CD8-positive, alpha-beta memory T cell (primary cell): ENCODE data around the gene BCL2L13. TPM values are rescaled to one million over a fixed set of nuclear protein-coding genes. Genes with fewer than 3 reads are reported as not detected.

ENCODE experiments used
- CTCF ChIA-PET: fragments of 350-600 bp; sonication (Branson Sonifier 250); formaldehyde crosslinking; loops from one replicate; lab custom pipeline; 2021; ENCODE audit warnings: antibody characterized with exemption; lab: Charles Lee
- POLR2A ChIA-PET: fragments of 350-600 bp; sonication (Branson Sonifier 250); formaldehyde crosslinking; loops from one replicate; lab custom pipeline; 2021; ENCODE audit warnings: antibody characterized with exemption; lab: Charles Lee
- DNase-seq, 5 donors: peaks; one replicate each; pipeline versions ENCODE4 v3.0.0 to v3.0.0-alpha.2; 2020 to 2022; ENCODE audit warnings: mixed read lengths in 1 of 5
- H3K27ac ChIP-seq: one replicate; pipeline ENCODE4 v1.7.0; 2013; ENCODE audit warnings: low read depth, mild to moderate bottlenecking, low read length, moderate library complexity
- H3K27me3 ChIP-seq: 2 replicates; pipeline ENCODE4 v1.7.0; 2013; ENCODE audit warnings: low read length, mild to moderate bottlenecking; ENCODE audit not compliant: insufficient read depth, poor library complexity, severe bottlenecking
- H3K36me3 ChIP-seq: 2 replicates; pipeline ENCODE4 v1.7.0; 2013; ENCODE audit warnings: mild to moderate bottlenecking, low read length, moderate library complexity; ENCODE audit not compliant: insufficient read depth
- H3K4me1 ChIP-seq: 2 replicates; pipeline ENCODE4 v1.7.0; 2013; ENCODE audit warnings: mild to moderate bottlenecking, low read length, moderate library complexity; ENCODE audit not compliant: insufficient read depth
- H3K4me3 ChIP-seq: 2 replicates; pipeline ENCODE4 v1.7.0; 2013; ENCODE audit warnings: mild to moderate bottlenecking, low read length
- H3K9me3 ChIP-seq: 2 replicates; pipeline ENCODE4 v1.7.0; 2013; ENCODE audit warnings: mild to moderate bottlenecking, low read length
- H3K27ac Mint-ChIP-seq, 8 donors: one replicate each; pipeline ENCODE4 v1.8.0; 2020 to 2021; ENCODE audit warnings: mixed read lengths in 8 of 8, mild to moderate bottlenecking in 6 of 8, inconsistent platforms in 3 of 8, moderate library complexity in 3 of 8
- H3K27me3 Mint-ChIP-seq, 2 donors: one replicate each; pipeline ENCODE4 v1.8.0; 2020 to 2021; ENCODE audit warnings: mixed read lengths in 2 of 2, mild to moderate bottlenecking in 1 of 2, moderate library complexity in 1 of 2
- H3K36me3 Mint-ChIP-seq, 3 donors: one replicate each; pipeline ENCODE4 v1.8.0; 2020 to 2021; ENCODE audit warnings: mixed read lengths in 3 of 3, inconsistent platforms in 1 of 3, mild to moderate bottlenecking in 1 of 3
- H3K4me1 Mint-ChIP-seq, 3 donors: one replicate each; pipeline ENCODE4 v1.8.0; 2020 to 2021; ENCODE audit warnings: mixed read lengths in 3 of 3, inconsistent platforms in 1 of 3, mild to moderate bottlenecking in 1 of 3
- H3K4me3 Mint-ChIP-seq, 7 donors: one replicate each; pipeline ENCODE4 v1.8.0; 2020 to 2021; ENCODE audit warnings: mixed read lengths in 7 of 7, mild to moderate bottlenecking in 6 of 7, moderate library complexity in 4 of 7, inconsistent platforms in 2 of 7
- H3K9me3 Mint-ChIP-seq, 5 donors: one replicate each; pipeline ENCODE4 v1.8.0; 2020 to 2022; ENCODE audit warnings: mixed read lengths in 5 of 5, mild to moderate bottlenecking in 3 of 5, moderate library complexity in 2 of 5, inconsistent platforms in 1 of 5
- polyA plus RNA-seq: library from polyadenylated mRNA; unstranded; fragments of 300-500 nt; fragmentation: Illumina TruSeq; gene quantifications from one replicate; pipeline ENCODE4 v1.2.3, GENCODE V29; 2021
- total RNA-seq, 2 experiments: library from RNA; stranded (reverse); gene quantifications; one replicate each; pipeline ENCODE4 v1.2.3, GENCODE V29; 2021

BCL2L13 gene
- total and polyA plus RNA-seq, 3 experiments from 2014 or later = 39.8 to 41.1 (median 40.1) TPM

DNA sequence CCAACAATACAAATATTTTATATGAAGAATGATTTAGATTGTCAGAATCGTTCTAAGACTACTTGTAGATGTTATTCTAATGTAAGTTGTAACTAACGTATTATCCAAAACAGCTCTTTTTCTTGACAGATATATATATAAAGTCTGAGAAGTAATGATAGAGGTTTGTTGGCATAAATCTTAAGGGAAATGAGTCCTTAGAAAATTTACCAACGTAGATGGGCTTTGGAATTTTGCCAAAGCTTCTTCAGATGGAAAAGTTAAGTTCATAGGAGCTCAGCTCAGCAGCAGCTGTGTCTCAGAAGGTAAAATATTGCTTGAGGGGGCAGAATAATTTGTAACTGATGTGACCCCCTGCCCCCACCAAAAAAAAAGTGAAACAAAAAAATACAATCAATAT is 69.0 kb downstream of the BCL2L13 start:
- H3K27me3 Mint-ChIP-seq = no peaks in the 10 kb centered on the region
- DNase-seq = no peak
- H3K9me3 Mint-ChIP-seq = no peaks in the 10 kb centered on the region
- Histone ChIP-seq H3K4me3 (no peak overlapping the region), H3K27ac (no peak overlapping the region), H3K27me3 (no peaks in the 10 kb centered on the region), H3K4me1 (peaks cover 10% of the 10 kb centered on the region), H3K9me3 (no peaks in the 10 kb centered on the region), H3K36me3 (peaks cover 5% of the 10 kb centered on the region)
- no peak overlapping the region for H3K27ac Mint-ChIP-seq
- H3K4me1 Mint-ChIP-seq = peaks cover 13 to 18% (median 18%) of the 10 kb centered on the region in 3 donors
- ChIA-PET CTCF (no interaction called here), POLR2A (no interaction called here)
- H3K36me3 Mint-ChIP-seq = peaks cover 0 to 51% (median 2%) of the 10 kb centered on the region in 3 donors
- no peak overlapping the region for H3K4me3 Mint-ChIP-seq

DNA sequence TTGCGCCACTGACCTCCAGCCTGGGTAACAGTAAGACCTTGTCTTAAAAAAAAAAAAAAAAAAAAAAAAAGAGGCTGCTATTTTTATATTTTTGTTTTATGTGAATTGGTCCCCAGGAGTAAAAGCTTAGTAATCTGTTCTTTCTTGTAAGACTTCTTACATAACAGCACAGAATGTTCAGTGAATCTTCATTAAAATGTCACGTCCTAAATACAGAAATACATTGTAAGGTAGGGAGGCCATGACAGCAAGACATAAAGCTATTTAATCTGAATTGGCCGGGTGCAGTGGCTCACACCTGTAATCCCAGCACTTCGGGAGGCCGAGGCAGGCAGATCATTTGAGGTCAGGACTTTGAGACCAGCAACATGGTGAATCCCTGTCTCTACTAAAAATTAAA is 71.5 kb downstream of the BCL2L13 start:
- peaks cover 10% of the 10 kb centered on the region for H3K4me1 ChIP-seq
- no peaks in the 10 kb centered on the region for H3K36me3 ChIP-seq
- Mint-ChIP-seq H3K27me3 (no peaks in the 10 kb centered on the region), H3K4me3 (no peak overlapping the region), H3K36me3 (peaks cover 0 to 41% (median 4%) of the 10 kb centered on the region in 3 donors), H3K9me3 (no peaks in the 10 kb centered on the region), H3K4me1 (peaks cover 14 to 18% (median 18%) of the 10 kb centered on the region in 3 donors), H3K27ac (no peak overlapping the region)
- H3K27me3 ChIP-seq = no peaks in the 10 kb centered on the region
- ChIA-PET CTCF (no interaction called here), POLR2A (no interaction called here)
- no peak overlapping the region for H3K27ac ChIP-seq
- DNase-seq = no peak
- no peak overlapping the region for H3K4me3 ChIP-seq
- no peaks in the 10 kb centered on the region for H3K9me3 ChIP-seq

DNA sequence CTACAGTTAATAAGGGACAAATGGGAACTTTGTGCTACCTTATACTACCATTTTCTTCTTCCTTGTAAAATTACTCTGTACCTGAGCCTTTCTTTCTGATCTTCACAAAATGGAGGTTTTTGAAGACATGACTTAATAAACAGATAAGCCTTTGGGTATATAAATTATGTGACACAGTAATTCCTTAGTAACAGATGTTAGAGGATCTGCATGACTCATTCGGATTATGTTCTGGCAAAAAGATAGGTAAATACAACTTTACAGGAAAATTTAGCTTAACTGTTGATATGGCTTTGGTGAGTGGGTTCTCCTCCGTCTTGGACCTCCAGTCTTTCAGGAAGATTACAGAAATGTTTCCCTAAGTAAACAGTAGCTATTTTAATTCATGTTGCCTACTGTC is 73.9 kb downstream of the BCL2L13 start:
- Histone ChIP-seq H3K4me1 (no peaks in the 10 kb centered on the region), H3K27ac (no peak overlapping the region), H3K4me3 (no peak overlapping the region), H3K27me3 (no peaks in the 10 kb centered on the region), H3K9me3 (no peaks in the 10 kb centered on the region), H3K36me3 (no peaks in the 10 kb centered on the region)
- no peak overlapping the region for H3K4me3 Mint-ChIP-seq
- H3K4me1 Mint-ChIP-seq = peaks cover 0 to 2% (median 0%) of the 10 kb centered on the region in 3 donors
- ChIA-PET CTCF (no interaction called here), POLR2A (no interaction called here)
- H3K36me3 Mint-ChIP-seq = peaks cover 0 to 30% (median 4%) of the 10 kb centered on the region in 3 donors
- no peak for DNase-seq
- H3K27ac Mint-ChIP-seq = peak overlapping the region in 1 of 8 donors; percentile 59
- no peaks in the 10 kb centered on the region for H3K9me3 Mint-ChIP-seq
- H3K27me3 Mint-ChIP-seq = no peaks in the 10 kb centered on the region

DNA sequence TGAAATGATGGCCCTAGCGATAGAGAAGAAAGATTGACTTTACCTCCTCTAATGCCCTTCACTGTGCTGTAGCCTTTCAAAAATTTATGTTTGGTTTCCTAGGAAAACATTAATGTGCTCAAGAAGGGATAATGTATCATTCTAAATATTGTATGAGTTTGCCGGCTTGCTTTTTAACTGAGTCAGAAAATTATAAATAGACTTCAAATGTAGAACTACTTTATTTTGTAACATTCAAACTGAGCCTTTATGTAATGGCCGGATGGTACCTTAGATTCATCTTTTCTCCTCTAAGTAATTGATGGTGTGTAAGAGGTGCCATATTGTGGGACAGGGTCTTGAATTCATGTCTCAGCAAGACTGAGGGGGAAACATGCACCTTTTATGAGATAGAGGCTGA is 78.0 kb downstream of the BCL2L13 start:
- DNase-seq = no peak
- Mint-ChIP-seq H3K4me1 (peaks cover 0 to 2% (median 0%) of the 10 kb centered on the region in 3 donors), H3K4me3 (no peak overlapping the region), H3K9me3 (no peaks in the 10 kb centered on the region), H3K27ac (peak overlapping the region in 1 of 8 donors; percentile 17), H3K27me3 (no peaks in the 10 kb centered on the region), H3K36me3 (peaks cover 0 to 25% (median 7%) of the 10 kb centered on the region in 3 donors)
- no peaks in the 10 kb centered on the region for H3K9me3 ChIP-seq
- ChIA-PET POLR2A (no interaction called here), CTCF (no interaction called here)
- H3K27me3 ChIP-seq = no peaks in the 10 kb centered on the region
- H3K27ac ChIP-seq = no peak overlapping the region
- no peaks in the 10 kb centered on the region for H3K4me1 ChIP-seq
- H3K36me3 ChIP-seq = no peaks in the 10 kb centered on the region
- no peak overlapping the region for H3K4me3 ChIP-seq

DNA sequence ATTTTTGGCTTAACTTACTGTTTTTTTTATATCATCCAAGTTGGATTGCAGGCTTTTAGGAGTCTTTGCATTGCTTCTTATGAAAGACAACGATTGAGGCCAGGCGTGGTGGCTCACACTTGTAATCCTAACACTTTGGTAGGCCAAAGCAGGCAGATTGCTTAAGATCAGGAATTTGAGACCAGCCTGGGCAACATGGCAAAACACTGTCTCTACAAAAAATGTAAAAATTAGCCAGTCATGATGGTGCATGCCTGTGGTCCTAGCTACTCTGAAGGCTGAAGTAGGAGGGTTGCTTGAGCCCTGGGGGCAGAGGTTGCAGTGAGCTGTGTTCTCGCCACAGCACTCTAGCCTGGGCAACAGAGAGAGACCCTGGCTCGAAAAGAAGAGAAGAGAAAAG is 79.2 kb downstream of the BCL2L13 start:
- CTCF ChIA-PET = no interaction called here
- POLR2A ChIA-PET = no interaction called here
- H3K4me3 Mint-ChIP-seq = no peak overlapping the region
- no peaks in the 10 kb centered on the region for H3K36me3 ChIP-seq
- H3K27me3 ChIP-seq = no peaks in the 10 kb centered on the region
- no peaks in the 10 kb centered on the region for H3K9me3 Mint-ChIP-seq
- H3K4me3 ChIP-seq = no peak overlapping the region
- DNase-seq = no peak
- H3K4me1 ChIP-seq = no peaks in the 10 kb centered on the region
- H3K36me3 Mint-ChIP-seq = peaks cover 0 to 17% (median 9%) of the 10 kb centered on the region in 3 donors
- H3K27ac ChIP-seq = no peak overlapping the region
- H3K9me3 ChIP-seq = no peaks in the 10 kb centered on the region
- H3K4me1 Mint-ChIP-seq = no peaks in the 10 kb centered on the region
- no peaks in the 10 kb centered on the region for H3K27me3 Mint-ChIP-seq
- peak overlapping the region in 1 of 8 donors; percentile 42 for H3K27ac Mint-ChIP-seq

DNA sequence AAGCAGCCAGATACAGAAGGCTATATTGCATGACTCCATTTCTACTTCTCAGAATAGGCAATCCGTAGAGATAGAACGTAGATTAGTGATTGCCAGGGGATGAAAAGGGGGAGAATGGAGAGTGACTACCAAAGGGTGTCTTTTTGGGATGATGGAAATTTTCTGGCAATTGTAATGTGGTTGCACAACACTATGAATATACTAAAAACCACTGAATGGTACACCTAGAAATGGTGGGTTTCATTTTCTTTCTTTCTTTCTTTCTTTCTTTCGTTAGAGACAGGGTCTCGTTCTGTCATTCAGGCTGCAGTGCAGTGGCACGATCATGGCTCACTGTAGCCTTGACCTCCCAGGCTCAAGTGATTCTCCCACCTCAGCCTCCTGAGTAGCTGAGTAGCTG is 81.4 kb downstream of the BCL2L13 start:
- CTCF ChIA-PET = no interaction called here
- POLR2A ChIA-PET = no interaction called here
- Histone ChIP-seq H3K9me3 (no peaks in the 10 kb centered on the region), H3K36me3 (no peaks in the 10 kb centered on the region), H3K4me3 (no peak overlapping the region), H3K4me1 (no peaks in the 10 kb centered on the region), H3K27me3 (no peaks in the 10 kb centered on the region), H3K27ac (no peak overlapping the region)
- no peaks in the 10 kb centered on the region for H3K9me3 Mint-ChIP-seq
- H3K27ac Mint-ChIP-seq = no peak overlapping the region
- no peak overlapping the region for H3K4me3 Mint-ChIP-seq
- H3K36me3 Mint-ChIP-seq = peaks cover 0 to 18% (median 7%) of the 10 kb centered on the region in 3 donors
- no peak for DNase-seq
- peaks cover 0 to 1% of the 10 kb centered on the region in 2 donors for H3K27me3 Mint-ChIP-seq
- H3K4me1 Mint-ChIP-seq = peaks cover 0 to 2% (median 0%) of the 10 kb centered on the region in 3 donors

DNA sequence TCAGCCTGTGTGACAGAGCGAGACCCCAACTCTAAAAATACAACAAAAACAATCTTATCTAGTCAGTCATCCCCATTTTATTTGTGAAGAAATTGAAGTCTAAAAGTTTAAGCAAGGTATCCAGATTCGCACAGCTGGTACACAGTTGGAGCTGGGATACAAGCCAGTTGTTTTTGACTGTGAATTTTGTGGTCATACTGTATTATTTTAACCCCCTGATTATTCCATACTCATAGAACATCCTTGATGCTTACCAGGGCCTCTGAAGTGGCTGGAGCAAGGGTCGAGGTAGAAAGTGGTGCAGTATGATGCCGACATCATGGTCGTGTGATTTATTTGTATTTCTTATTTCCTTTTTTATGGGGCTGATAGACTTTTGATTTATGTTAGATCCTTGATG is 85.7 kb downstream of the BCL2L13 start:
- no peak for DNase-seq
- Histone ChIP-seq H3K4me3 (no peak overlapping the region), H3K27ac (no peak overlapping the region), H3K36me3 (peaks cover 12% of the 10 kb centered on the region), H3K4me1 (peaks cover 7% of the 10 kb centered on the region), H3K9me3 (no peaks in the 10 kb centered on the region), H3K27me3 (no peaks in the 10 kb centered on the region)
- Mint-ChIP-seq H3K27me3 (peaks cover 0 to 1% of the 10 kb centered on the region in 2 donors), H3K36me3 (peaks cover 0 to 39% (median 14%) of the 10 kb centered on the region in 3 donors), H3K4me1 (peaks cover 7 to 16% (median 11%) of the 10 kb centered on the region in 3 donors), H3K27ac (peak overlapping the region in 1 of 8 donors; percentile 62), H3K9me3 (no peaks in the 10 kb centered on the region), H3K4me3 (no peak overlapping the region)
- ChIA-PET POLR2A (interaction anchor here (0.6 kb wide), 1 partner anchor 85 kb away, joined by 4 read pairs; no protein-coding TSS in a partner anchor), CTCF (no interaction called here)

DNA sequence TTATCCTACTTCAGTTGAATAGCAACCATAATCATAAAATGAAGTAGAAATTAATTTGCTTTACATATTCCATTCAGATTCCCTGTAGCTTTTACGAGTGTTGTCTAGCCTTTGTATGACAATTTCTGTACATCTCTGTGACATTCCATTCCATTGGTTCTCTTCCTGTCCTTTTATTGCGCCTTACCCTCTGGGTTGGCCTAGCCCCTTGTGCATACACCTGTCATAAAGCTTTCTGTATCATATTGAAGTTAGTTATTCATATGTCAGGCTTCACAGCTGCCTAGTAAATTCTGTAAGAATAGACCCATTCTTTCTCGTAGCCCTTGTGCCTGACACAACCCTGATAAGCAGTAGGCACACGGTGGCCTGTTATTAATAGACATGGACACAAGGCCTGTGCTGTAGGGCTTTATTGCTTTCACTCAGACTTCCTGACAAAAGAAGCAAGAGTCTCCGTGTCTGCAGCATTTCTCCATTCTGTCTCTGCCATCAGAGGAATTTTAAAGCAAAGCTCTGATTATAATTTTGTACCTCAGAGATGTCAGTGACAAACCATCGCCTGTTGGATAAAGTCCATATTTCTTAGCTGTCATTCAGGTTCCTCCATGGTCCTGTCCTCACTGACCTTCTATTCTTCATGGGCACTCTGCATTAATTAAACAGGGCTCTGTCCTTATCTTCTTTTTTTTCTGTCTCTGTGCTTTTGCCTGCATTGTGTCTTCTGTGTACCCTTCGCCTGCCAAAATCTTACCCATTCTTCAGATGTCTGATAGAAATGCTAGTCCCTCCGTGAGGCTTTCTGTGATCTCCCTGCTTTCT is 86.3 kb downstream of the BCL2L13 start:
- Histone ChIP-seq H3K4me3 (no peak overlapping the region), H3K4me1 (peaks cover 7% of the 10 kb centered on the region), H3K27me3 (no peaks in the 10 kb centered on the region), H3K27ac (no peak overlapping the region), H3K9me3 (no peaks in the 10 kb centered on the region), H3K36me3 (peaks cover 12% of the 10 kb centered on the region)
- Mint-ChIP-seq H3K36me3 (peaks cover 0 to 41% (median 16%) of the 10 kb centered on the region in 3 donors), H3K9me3 (no peaks in the 10 kb centered on the region), H3K4me1 (peaks cover 7 to 16% (median 11%) of the 10 kb centered on the region in 3 donors), H3K27me3 (peaks cover 0 to 1% of the 10 kb centered on the region in 2 donors), H3K4me3 (no peak overlapping the region), H3K27ac (peak overlapping the region in 4 of 8 donors; percentile 38 to 83 (median 58))
- CTCF ChIA-PET = interaction anchor here (0.7 kb wide), 1 partner anchor 12 kb away, joined by 3 read pairs; no protein-coding TSS in a partner anchor
- POLR2A ChIA-PET = no interaction called here
- DNase-seq = no peak
